PFSK-1 (cell line): ENCODE data around the gene AMOTL1.

Experiments used
- FOXP2 ChIP-seq: optimal IDR thresholded peaks from 2 replicates; pipeline ENCODE3; 2011; ENCODE audit warnings: borderline replicate concordance, control low read depth, inconsistent platforms; ENCODE audit not compliant: insufficient read depth; ENCODE audit errors: extremely low read length, extremely low read depth
- POLR2AphosphoS5 ChIP-seq: IDR thresholded peaks from 2 replicates; pipeline ENCODE4 v1.6.1; 2012; ENCODE audit warnings: low read depth, mild to moderate bottlenecking, control low read depth, low read length, moderate library complexity
- REST ChIP-seq, 2 experiments: IDR thresholded peaks; 2 replicates each; pipeline versions ENCODE4 v1.6.1 to v1.8.0; 2011 to 2012; ENCODE audit warnings: low read depth in 2 of 2, low read length in 2 of 2, control low read depth in 1 of 2, inconsistent platforms in 1 of 2, mild to moderate bottlenecking in 1 of 2, moderate library complexity in 1 of 2; ENCODE audit not compliant: insufficient read depth in 1 of 2
- SIN3A ChIP-seq: IDR thresholded peaks from 2 replicates; pipeline ENCODE4 v1.6.1; 2012; ENCODE audit warnings: mild to moderate bottlenecking, low read length, moderate library complexity, borderline replicate concordance; ENCODE audit not compliant: insufficient read depth
- TAF1 ChIP-seq: IDR thresholded peaks from 2 replicates; pipeline ENCODE4 v1.6.1; 2012; ENCODE audit warnings: low read length, control low read depth, borderline replicate concordance; ENCODE audit not compliant: insufficient read depth

The AMOTL1 gene

GRCh38 chr11:94768602-94769541 is 716 bp downstream of the AMOTL1 start:
- TF ChIP-seq REST (IDR thresholded peaks at IDR 0.05; ENCODE audit: insufficient read depth in 1 of 2, low read depth in 2 of 2, low read length in 2 of 2): no peak
- no peak for TF ChIP-seq FOXP2
- TF ChIP-seq TAF1: no peak
- no peak for TF ChIP-seq POLR2AphosphoS5
- no peak for TF ChIP-seq SIN3A

GRCh38 chr11:94769880-94770279 is 1.7 kb downstream of the AMOTL1 start:
- TF ChIP-seq TAF1 (no peak), SIN3A (peak; percentile 72; the same call in 1 of the 2 replicates), REST (IDR thresholded peaks at IDR 0.05; ENCODE audit: insufficient read depth in 1 of 2, low read depth in 2 of 2, low read length in 2 of 2) (no peak), FOXP2 (no peak), POLR2AphosphoS5 (no peak)

GRCh38 chr11:94770563-94771120 is 2.5 kb downstream of the AMOTL1 start:
- no peak for TF ChIP-seq POLR2AphosphoS5

- TF ChIP-seq TAF1 (no peak), FOXP2 (no peak), POLR2AphosphoS5 (no peak), SIN3A (no peak), REST (IDR thresholded peaks at IDR 0.05; ENCODE audit: insufficient read depth in 1 of 2, low read depth in 2 of 2, low read length in 2 of 2) (no peak)
Measured at GRCh38 chr11:94771390-94771789, 3.2 kb downstream of the AMOTL1 start.

DNA sequence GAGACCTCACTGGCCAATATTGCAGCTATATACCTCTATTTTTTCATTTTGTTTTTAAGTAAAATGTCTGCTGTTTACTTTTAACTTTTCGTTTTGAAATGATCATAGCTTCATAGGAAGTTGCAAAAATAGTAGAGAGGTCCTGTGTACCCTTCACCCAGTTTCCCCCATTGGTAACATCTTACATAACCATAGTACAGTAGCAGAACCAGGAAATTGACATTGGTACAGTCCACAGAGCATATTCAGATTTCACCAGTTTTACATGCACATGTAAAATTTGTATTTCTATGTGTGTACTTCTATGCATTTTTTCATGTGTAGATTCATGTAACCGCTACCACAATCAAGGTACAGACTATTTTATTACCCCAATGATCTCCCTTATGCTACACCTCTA is 3.8 kb downstream of the AMOTL1 start:
- no peak for TF ChIP-seq REST (IDR thresholded peaks at IDR 0.05; ENCODE audit: insufficient read depth in 1 of 2, low read depth in 2 of 2, low read length in 2 of 2)
- no peak for TF ChIP-seq TAF1
- TF ChIP-seq SIN3A: no peak
- TF ChIP-seq FOXP2: no peak
- no peak for TF ChIP-seq POLR2AphosphoS5
